Measurements from ENCODE around the gene BOLA3.

BOLA3 gene

GRCh38 chr2:74119339-74119738 is 28.4 kb downstream of the BOLA3 start:
- H2BK12ac ChIP-seq (ENCODE audit: low read length), result no peak overlapping the region
- no peak overlapping the region for H4K12ac ChIP-seq (ENCODE audit: low read depth, low read length)
- H3K27ac ChIP-seq (ENCODE audit: low read depth, low read length), result no peak overlapping the region
- H2BK120ac ChIP-seq (ENCODE audit: insufficient read depth, low read length, poor library complexity), result no peak overlapping the region
- DNase-seq, result no peak
- no peak overlapping the region for H3K14ac ChIP-seq (ENCODE audit: low read length)
- no peak overlapping the region for H3K9ac ChIP-seq (ENCODE audit: low read length)
- H3K79me1 ChIP-seq (ENCODE audit: low read length), result peaks cover 2% of the 10 kb centered on the region
- peaks cover 0 to 2% of the 10 kb centered on the region in 2 experiments for H3K36me3 ChIP-seq (ENCODE audit: control insufficient read depth in 1 of 2, insufficient read depth in 2 of 2, low read length in 2 of 2)
- peaks cover 2% of the 10 kb centered on the region for H3K79me2 ChIP-seq (ENCODE audit: control insufficient read depth, insufficient read depth, low read length, poor library complexity)
- no peak overlapping the region for H4K8ac ChIP-seq (ENCODE audit: low read depth, low read length)
- no peak overlapping the region for H4K91ac ChIP-seq (ENCODE audit: low read depth, low read length)
- H3K27me3 ChIP-seq (ENCODE audit: insufficient read depth, low read length), result no peaks in the 10 kb centered on the region
- H3K9me3 ChIP-seq (ENCODE audit: insufficient read depth, low read depth, low read length), result peaks cover 1% of the 10 kb centered on the region
- H2AFZ ChIP-seq (ENCODE audit: insufficient read depth, low read length, poor library complexity), result no peak overlapping the region
- no peak overlapping the region for H3K23ac ChIP-seq (ENCODE audit: low read length)
- H3K18ac ChIP-seq (ENCODE audit: low read length), result no peak overlapping the region
- no peak overlapping the region for H3K4me3 ChIP-seq (ENCODE audit: low read depth, low read length)
- H3K4me1 ChIP-seq (ENCODE audit: control insufficient read depth in 1 of 2, insufficient read depth in 2 of 2, low read length in 2 of 2), result peaks cover 0 to 2% of the 10 kb centered on the region in 2 experiments
- no peak overlapping the region for H2AK5ac ChIP-seq (ENCODE audit: low read length)
- no peak overlapping the region for H3K4ac ChIP-seq (ENCODE audit: low read depth, low read length)
- H2BK5ac ChIP-seq (ENCODE audit: low read depth, low read length, poor library complexity), result no peak overlapping the region
- no peak overlapping the region for H3K4me2 ChIP-seq (ENCODE audit: low read length)

- H2BK120ac ChIP-seq (ENCODE audit: insufficient read depth, low read length, poor library complexity), result no peak overlapping the region
- no peak overlapping the region for H2AK5ac ChIP-seq (ENCODE audit: low read length)
- H2BK12ac ChIP-seq (ENCODE audit: low read length), result no peak overlapping the region
- H3K9ac ChIP-seq (ENCODE audit: low read length), result no peak overlapping the region
- no peak overlapping the region for H4K91ac ChIP-seq (ENCODE audit: low read depth, low read length)
- H4K12ac ChIP-seq (ENCODE audit: low read depth, low read length), result no peak overlapping the region
- no peak overlapping the region for H3K27ac ChIP-seq (ENCODE audit: low read depth, low read length)
- no peak overlapping the region for H3K4me3 ChIP-seq (ENCODE audit: low read depth, low read length)
- no peak overlapping the region for H3K4ac ChIP-seq (ENCODE audit: low read depth, low read length)
- H2AFZ ChIP-seq (ENCODE audit: insufficient read depth, low read length, poor library complexity), result no peak overlapping the region
- DNase-seq, result no peak
- H3K36me3 ChIP-seq (ENCODE audit: control insufficient read depth in 1 of 2, insufficient read depth in 2 of 2, low read length in 2 of 2), result peaks cover 0 to 2% of the 10 kb centered on the region in 2 experiments
- no peaks in the 10 kb centered on the region for H3K27me3 ChIP-seq (ENCODE audit: insufficient read depth, low read length)
- no peak overlapping the region for H3K18ac ChIP-seq (ENCODE audit: low read length)
- H3K23ac ChIP-seq (ENCODE audit: low read length), result no peak overlapping the region
- H3K14ac ChIP-seq (ENCODE audit: low read length), result no peak overlapping the region
- H3K4me2 ChIP-seq (ENCODE audit: low read length), result no peak overlapping the region
- peaks cover 2% of the 10 kb centered on the region for H3K9me3 ChIP-seq (ENCODE audit: insufficient read depth, low read depth, low read length)
- H4K8ac ChIP-seq (ENCODE audit: low read depth, low read length), result no peak overlapping the region
- H3K4me1 ChIP-seq (ENCODE audit: control insufficient read depth in 1 of 2, insufficient read depth in 2 of 2, low read length in 2 of 2), result no peaks in the 10 kb centered on the region
- H3K79me1 ChIP-seq (ENCODE audit: low read length), result no peaks in the 10 kb centered on the region
- H2BK5ac ChIP-seq (ENCODE audit: low read depth, low read length, poor library complexity), result no peak overlapping the region
- no peaks in the 10 kb centered on the region for H3K79me2 ChIP-seq (ENCODE audit: control insufficient read depth, insufficient read depth, low read length, poor library complexity)
Measured at GRCh38 chr2:74111380-74111779, 36.3 kb downstream of the BOLA3 start.

GRCh38 chr2:74110537-74110936 is 37.2 kb downstream of the BOLA3 start:
- H3K4me1 ChIP-seq (ENCODE audit: control insufficient read depth in 1 of 2, insufficient read depth in 2 of 2, low read length in 2 of 2), result no peaks in the 10 kb centered on the region
- no peak overlapping the region for H3K4me2 ChIP-seq (ENCODE audit: low read length)
- H4K91ac ChIP-seq (ENCODE audit: low read depth, low read length), result no peak overlapping the region
- H3K9me3 ChIP-seq (ENCODE audit: insufficient read depth, low read depth, low read length), result peaks cover 2% of the 10 kb centered on the region
- H3K23ac ChIP-seq (ENCODE audit: low read length), result no peak overlapping the region
- H3K27ac ChIP-seq (ENCODE audit: low read depth, low read length), result no peak overlapping the region
- H3K4ac ChIP-seq (ENCODE audit: low read depth, low read length), result no peak overlapping the region
- H3K18ac ChIP-seq (ENCODE audit: low read length), result no peak overlapping the region
- no peaks in the 10 kb centered on the region for H3K79me2 ChIP-seq (ENCODE audit: control insufficient read depth, insufficient read depth, low read length, poor library complexity)
- H3K36me3 ChIP-seq (ENCODE audit: control insufficient read depth in 1 of 2, insufficient read depth in 2 of 2, low read length in 2 of 2), result peaks cover 0 to 2% of the 10 kb centered on the region in 2 experiments
- no peak overlapping the region for H2BK5ac ChIP-seq (ENCODE audit: low read depth, low read length, poor library complexity)
- no peak overlapping the region for H3K9ac ChIP-seq (ENCODE audit: low read length)
- no peak for DNase-seq
- no peaks in the 10 kb centered on the region for H3K27me3 ChIP-seq (ENCODE audit: insufficient read depth, low read length)
- no peaks in the 10 kb centered on the region for H3K79me1 ChIP-seq (ENCODE audit: low read length)
- no peak overlapping the region for H3K14ac ChIP-seq (ENCODE audit: low read length)
- H2AK5ac ChIP-seq (ENCODE audit: low read length), result no peak overlapping the region
- H3K4me3 ChIP-seq (ENCODE audit: low read depth, low read length), result no peak overlapping the region
- no peak overlapping the region for H4K8ac ChIP-seq (ENCODE audit: low read depth, low read length)
- no peak overlapping the region for H2BK12ac ChIP-seq (ENCODE audit: low read length)
- no CpG with 5 or more reads among the region's 3 CpGs for WGBS (ENCODE audit: extremely low coverage, insufficient coverage, insufficient read length)
- H2AFZ ChIP-seq (ENCODE audit: insufficient read depth, low read length, poor library complexity), result no peak overlapping the region
- no peak overlapping the region for H2BK120ac ChIP-seq (ENCODE audit: insufficient read depth, low read length, poor library complexity)
- no peak overlapping the region for H4K12ac ChIP-seq (ENCODE audit: low read depth, low read length)

- Histone ChIP-seq H4K91ac (ENCODE audit: low read depth, low read length) (no peak overlapping the region), H4K12ac (ENCODE audit: low read depth, low read length) (no peak overlapping the region), H3K27me3 (ENCODE audit: insufficient read depth, low read length) (no peaks in the 10 kb centered on the region), H3K9me3 (ENCODE audit: insufficient read depth, low read depth, low read length) (peaks cover 2% of the 10 kb centered on the region), H3K4me2 (ENCODE audit: low read length) (no peak overlapping the region), H3K4ac (ENCODE audit: low read depth, low read length) (no peak overlapping the region), H2AFZ (ENCODE audit: insufficient read depth, low read length, poor library complexity) (no peak overlapping the region), H2BK120ac (ENCODE audit: insufficient read depth, low read length, poor library complexity) (no peak overlapping the region), H3K9ac (ENCODE audit: low read length) (no peak overlapping the region), H3K36me3 (ENCODE audit: control insufficient read depth in 1 of 2, insufficient read depth in 2 of 2, low read length in 2 of 2) (peaks cover 4% of the 10 kb centered on the region in 2 experiments), H2BK5ac (ENCODE audit: low read depth, low read length, poor library complexity) (no peak overlapping the region), H3K14ac (ENCODE audit: low read length) (no peak overlapping the region), H3K4me1 (ENCODE audit: control insufficient read depth in 1 of 2, insufficient read depth in 2 of 2, low read length in 2 of 2) (no peaks in the 10 kb centered on the region), H3K27ac (ENCODE audit: low read depth, low read length) (no peak overlapping the region), H3K18ac (ENCODE audit: low read length) (no peak overlapping the region), H2AK5ac (ENCODE audit: low read length) (no peak overlapping the region), H2BK12ac (ENCODE audit: low read length) (no peak overlapping the region), H3K23ac (ENCODE audit: low read length) (no peak overlapping the region), H4K8ac (ENCODE audit: low read depth, low read length) (no peak overlapping the region), H3K79me2 (ENCODE audit: control insufficient read depth, insufficient read depth, low read length, poor library complexity) (no peaks in the 10 kb centered on the region), H3K79me1 (ENCODE audit: low read length) (no peaks in the 10 kb centered on the region), H3K4me3 (ENCODE audit: low read depth, low read length) (no peak overlapping the region)
- no CpG with 5 or more reads among the region's 8 CpGs for WGBS (ENCODE audit: extremely low coverage, insufficient coverage, insufficient read length)
- no peak for DNase-seq
Measured at GRCh38 chr2:74109551-74109950, 38.2 kb downstream of the BOLA3 start.

All from trophoblast cell (in vitro differentiated cells and primary cell).